Measurements from ENCODE around the gene IGFBP5.
A peak's percentile ranks its signal among the peaks of the same experiment; 100 is the strongest.

IGFBP5 gene

DNA sequence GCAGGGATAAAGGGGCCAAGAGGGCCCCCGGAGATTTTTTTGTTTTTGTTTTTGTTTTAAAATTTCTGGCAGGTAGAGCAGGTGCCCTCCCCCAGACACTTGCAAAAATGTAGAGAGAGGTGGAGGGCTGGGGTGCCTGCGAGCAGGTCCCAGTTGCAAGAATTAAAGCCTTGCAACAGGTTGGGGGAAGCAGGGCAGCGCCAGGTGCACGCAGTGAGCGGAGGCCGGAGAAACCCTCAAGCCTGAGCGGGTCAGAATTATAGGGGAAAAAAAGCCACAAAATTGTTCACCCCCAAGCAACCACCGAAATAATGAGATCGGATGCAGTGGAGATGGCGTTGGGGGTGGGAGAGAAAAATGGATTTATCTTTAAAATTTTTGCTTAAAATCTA lies 527 bp downstream of the IGFBP5 start:
- no peaks in the 10 kb centered on the region for H3K9me3 ChIP-seq (ENCODE audit: low read depth, low read length)
- no peak for DNase-seq (ENCODE audit: low read depth, low spot score)
- no peaks in the 10 kb centered on the region for H3K36me3 ChIP-seq (ENCODE audit: insufficient read depth, low read length)
- H3K4me3 ChIP-seq = peak overlapping the region; percentile 88
- peak overlapping the region; percentile 55; the same call in 1 of the 2 replicates for H3K27ac ChIP-seq
- H3K9ac ChIP-seq (ENCODE audit: insufficient read length) = peak overlapping the region; percentile 37
- TF ChIP-seq POLR2AphosphoS5 (IDR thresholded peaks at IDR 0.05; ENCODE audit: borderline replicate concordance, low read depth, low read length) (no peak), FOXP2 (optimal IDR thresholded peaks at IDR 0.05; ENCODE audit: control extremely low read depth, extremely low read length, insufficient read depth) (no peak), EZH2 (IDR thresholded peaks at IDR 0.05) (no peak)

DNA sequence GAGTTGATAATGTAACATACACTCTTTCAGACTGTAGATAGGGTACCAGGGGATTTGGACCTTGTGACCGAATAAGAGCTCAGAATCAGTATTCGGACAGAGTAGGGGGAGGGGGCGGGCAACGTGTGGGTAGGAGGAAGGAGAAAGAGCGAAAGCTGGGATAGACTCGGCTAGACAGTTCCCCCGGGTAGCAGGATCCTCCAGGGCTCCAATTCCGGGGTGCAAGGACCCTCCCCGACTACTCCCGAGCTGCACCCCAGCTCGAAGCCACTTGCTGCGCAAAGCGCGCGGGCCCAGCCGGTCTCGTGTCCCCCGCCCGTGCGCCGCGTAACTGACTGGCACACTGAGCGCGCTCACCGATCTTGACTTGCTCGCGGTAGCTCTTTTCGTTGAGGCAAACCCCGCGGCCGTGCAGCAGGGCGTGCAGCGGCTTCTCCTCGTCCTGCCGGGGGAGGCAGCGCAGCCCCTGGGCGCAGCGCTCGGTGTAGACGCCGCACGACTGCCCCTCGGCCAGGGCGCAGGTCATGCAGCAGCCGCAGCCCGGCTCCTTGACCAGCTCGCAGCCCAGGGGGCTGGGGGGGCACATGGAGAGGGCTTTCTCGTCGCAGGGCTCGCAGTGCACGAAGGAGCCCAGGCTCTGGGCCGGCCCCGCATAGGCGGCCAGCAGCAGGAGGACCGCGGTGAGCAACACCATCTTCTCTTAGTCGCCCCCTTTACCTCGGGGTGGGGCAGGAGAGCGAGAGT lies 1.1 kb downstream of the IGFBP5 start:
- no peaks in the 10 kb centered on the region for H3K9me3 ChIP-seq (ENCODE audit: low read depth, low read length)
- no peak for TF ChIP-seq EZH2 (IDR thresholded peaks at IDR 0.05)
- TF ChIP-seq POLR2AphosphoS5 (IDR thresholded peaks at IDR 0.05; ENCODE audit: borderline replicate concordance, low read depth, low read length) = no peak
- TF ChIP-seq FOXP2 (optimal IDR thresholded peaks at IDR 0.05; ENCODE audit: control extremely low read depth, extremely low read length, insufficient read depth) = no peak
- DNase-seq (ENCODE audit: low read depth, low spot score) = no peak
- H3K9ac ChIP-seq (ENCODE audit: insufficient read length) = peak overlapping the region; percentile 37
- H3K27ac ChIP-seq = no peak overlapping the region; the same call in 1 of the 2 replicates
- peak overlapping the region; percentile 88 for H3K4me3 ChIP-seq
- H3K36me3 ChIP-seq (ENCODE audit: insufficient read depth, low read length) = no peaks in the 10 kb centered on the region

DNA sequence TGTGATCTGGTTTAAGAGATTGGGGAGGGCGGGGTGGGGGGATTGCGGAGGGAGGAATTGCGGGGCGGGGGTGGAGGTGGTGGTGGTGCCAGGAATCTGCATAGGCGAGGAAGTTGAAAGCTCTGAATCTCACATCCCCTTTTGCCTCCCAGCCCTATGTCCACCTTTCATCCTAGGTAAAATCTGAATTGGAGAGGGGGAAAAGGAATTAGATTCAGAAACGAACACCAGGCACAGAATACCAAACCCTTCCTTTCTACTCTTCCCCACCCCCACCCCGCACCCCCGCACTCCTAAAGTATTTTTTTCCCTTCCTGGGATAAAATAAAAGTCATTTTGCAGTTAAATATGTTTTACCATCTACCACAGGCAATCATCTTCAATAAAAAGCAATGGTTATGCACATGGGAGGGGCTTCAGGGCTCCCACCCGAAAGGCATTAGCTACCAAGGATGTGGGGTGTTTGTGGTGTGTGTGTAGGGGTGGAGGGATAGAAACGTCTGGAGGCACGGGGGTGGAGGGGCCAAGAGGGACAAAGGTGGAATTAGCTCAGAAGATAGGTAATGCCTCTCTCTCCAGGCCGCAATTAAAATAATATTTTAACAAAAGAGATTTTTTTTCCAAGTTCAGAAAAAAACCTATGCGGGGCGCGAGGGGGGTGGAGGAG lies 1.8 kb downstream of the IGFBP5 start:
- Histone ChIP-seq H3K9ac (ENCODE audit: insufficient read length) (peak overlapping the region; percentile 37), H3K9me3 (ENCODE audit: low read depth, low read length) (no peaks in the 10 kb centered on the region), H3K4me3 (peak overlapping the region; percentile 88), H3K36me3 (ENCODE audit: insufficient read depth, low read length) (no peaks in the 10 kb centered on the region), H3K27ac (peak overlapping the region; percentile 10; the same call in 1 of the 2 replicates)
- no peak for DNase-seq (ENCODE audit: low read depth, low spot score)
- no peak for TF ChIP-seq FOXP2 (optimal IDR thresholded peaks at IDR 0.05; ENCODE audit: control extremely low read depth, extremely low read length, insufficient read depth)
- TF ChIP-seq EZH2 (IDR thresholded peaks at IDR 0.05) = no peak
- TF ChIP-seq POLR2AphosphoS5 (IDR thresholded peaks at IDR 0.05; ENCODE audit: borderline replicate concordance, low read depth, low read length) = no peak

DNA sequence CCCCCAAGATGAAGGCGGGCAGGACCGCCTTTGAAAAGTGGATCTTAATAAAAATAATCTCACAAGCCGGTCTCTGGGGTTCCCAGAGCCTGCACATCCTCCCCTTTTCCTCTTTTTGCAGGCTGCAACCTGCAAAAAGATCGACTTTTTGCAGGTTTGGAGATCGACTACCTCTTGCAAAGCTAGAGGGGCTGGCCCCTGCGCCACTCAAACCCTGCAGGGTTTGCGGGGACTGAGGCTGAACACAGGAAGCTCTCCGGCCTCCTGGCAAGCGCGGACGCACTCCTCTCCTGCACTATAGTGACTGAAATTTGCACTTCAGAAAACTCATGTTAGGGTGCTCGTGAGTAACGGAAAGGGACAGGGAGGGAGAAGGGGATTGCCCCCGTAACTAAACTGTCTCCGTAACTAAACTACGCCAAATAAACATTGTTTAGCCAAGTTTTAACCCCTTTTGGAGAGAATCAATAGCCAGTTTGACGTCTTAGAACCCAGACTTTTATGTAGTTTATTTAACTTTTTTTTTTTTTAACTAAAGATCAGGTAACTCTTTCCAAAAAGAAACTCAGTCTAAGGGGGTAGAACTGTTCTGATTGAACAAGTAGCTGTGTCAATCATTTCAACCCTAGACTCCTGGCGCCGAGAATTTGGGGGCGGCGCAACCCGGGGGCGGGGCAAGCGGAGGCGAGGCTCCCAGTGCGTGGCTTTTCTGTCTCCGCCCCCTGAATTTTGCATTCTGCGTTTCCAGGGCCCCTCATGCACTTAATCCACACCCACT lies 2.5 kb downstream of the IGFBP5 start:
- Histone ChIP-seq H3K36me3 (ENCODE audit: insufficient read depth, low read length) (0 out of 2 replicates have a peak, but pooled peaks cover 4% of the 10 kb centered on the region), H3K27ac (peak overlapping the region; percentile 81), H3K9ac (ENCODE audit: insufficient read length) (peak overlapping the region; percentile 60), H3K9me3 (ENCODE audit: low read depth, low read length) (no peaks in the 10 kb centered on the region), H3K4me3 (peak overlapping the region; percentile 88)
- no peak for DNase-seq (ENCODE audit: low read depth, low spot score)
- TF ChIP-seq EZH2 (IDR thresholded peaks at IDR 0.05) (no peak), FOXP2 (optimal IDR thresholded peaks at IDR 0.05; ENCODE audit: control extremely low read depth, extremely low read length, insufficient read depth) (no peak), POLR2AphosphoS5 (IDR thresholded peaks at IDR 0.05; ENCODE audit: borderline replicate concordance, low read depth, low read length) (no peak; the same call in 1 of the 2 replicates)

DNA sequence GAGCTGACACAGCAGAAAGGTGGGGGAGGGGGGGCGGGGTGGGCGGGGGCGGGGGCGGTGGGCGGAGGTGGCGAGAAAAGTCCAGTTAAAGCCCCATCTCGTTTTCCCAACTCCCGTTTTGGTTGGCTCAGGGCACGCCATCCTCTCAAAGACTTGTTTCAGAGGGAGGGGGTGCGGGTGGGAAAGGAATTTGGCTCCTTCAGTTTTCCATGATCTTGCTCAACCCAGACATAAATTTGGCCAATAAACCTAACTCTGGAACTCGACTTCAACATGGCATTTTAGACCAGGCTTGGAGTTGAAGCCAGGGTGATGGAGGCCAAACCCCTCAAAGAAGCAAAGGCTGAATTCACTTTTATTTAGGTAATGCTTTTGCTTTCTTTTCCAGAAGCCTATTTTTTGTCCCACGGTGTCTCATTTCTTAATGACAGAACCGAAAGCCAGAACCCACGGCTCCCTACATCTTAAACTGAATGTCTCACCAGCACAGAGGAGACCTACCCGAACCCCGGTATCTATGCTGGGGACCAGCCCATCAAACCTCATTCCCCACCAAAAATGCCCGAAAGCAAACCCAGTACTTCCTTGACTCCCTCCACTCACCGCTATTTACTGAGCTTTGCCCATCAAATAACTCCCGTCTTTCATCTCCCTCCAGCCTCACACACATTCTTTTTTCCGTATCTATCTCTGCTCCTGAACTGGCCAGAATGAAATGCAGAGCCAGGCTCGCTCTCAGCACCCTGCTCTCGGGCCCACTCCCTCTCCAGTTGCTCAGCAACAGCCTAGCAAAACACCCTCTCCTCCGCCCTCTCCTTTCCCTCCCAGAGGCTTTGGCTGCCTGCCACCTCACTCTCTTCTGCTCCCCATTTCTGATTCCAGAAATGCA lies 4.3 kb downstream of the IGFBP5 start:
- H3K9me3 ChIP-seq (ENCODE audit: low read depth, low read length) = no peaks in the 10 kb centered on the region
- no peak for DNase-seq (ENCODE audit: low read depth, low spot score)
- TF ChIP-seq EZH2 (IDR thresholded peaks at IDR 0.05) (no peak), FOXP2 (optimal IDR thresholded peaks at IDR 0.05; ENCODE audit: control extremely low read depth, extremely low read length, insufficient read depth) (no peak), POLR2AphosphoS5 (IDR thresholded peaks at IDR 0.05; ENCODE audit: borderline replicate concordance, low read depth, low read length) (no peak)
- no peak overlapping the region for H3K9ac ChIP-seq (ENCODE audit: insufficient read length)
- 0 out of 2 replicates have a peak, but pooled peaks cover 4% of the 10 kb centered on the region for H3K36me3 ChIP-seq (ENCODE audit: insufficient read depth, low read length)
- H3K27ac ChIP-seq = peak overlapping the region; percentile 46; the same call in 1 of the 2 replicates
- H3K4me3 ChIP-seq = peak overlapping the region; percentile 88

DNA sequence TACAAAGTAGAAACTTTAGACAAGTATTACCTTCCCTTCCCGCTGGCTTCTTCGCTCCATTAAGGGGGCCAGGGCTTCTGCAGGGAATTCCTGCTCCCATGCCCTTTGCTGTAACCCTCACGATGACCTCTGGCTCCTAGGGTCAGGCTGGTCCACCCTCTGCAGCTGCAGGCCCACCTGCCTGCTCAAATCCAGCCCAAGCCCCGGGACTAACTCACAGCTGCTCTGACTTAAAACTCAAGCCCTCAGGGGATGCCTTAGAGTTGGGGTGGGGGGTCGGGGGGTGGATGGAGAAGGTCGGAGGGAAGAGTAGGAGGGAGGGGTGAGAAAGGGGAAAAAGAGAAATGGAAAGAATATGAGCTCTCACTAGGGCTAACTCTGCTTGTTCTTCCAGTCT lies 4.9 kb downstream of the IGFBP5 start:
- TF ChIP-seq POLR2AphosphoS5 (IDR thresholded peaks at IDR 0.05; ENCODE audit: borderline replicate concordance, low read depth, low read length) (no peak), FOXP2 (optimal IDR thresholded peaks at IDR 0.05; ENCODE audit: control extremely low read depth, extremely low read length, insufficient read depth) (no peak), EZH2 (IDR thresholded peaks at IDR 0.05) (no peak)

DNA sequence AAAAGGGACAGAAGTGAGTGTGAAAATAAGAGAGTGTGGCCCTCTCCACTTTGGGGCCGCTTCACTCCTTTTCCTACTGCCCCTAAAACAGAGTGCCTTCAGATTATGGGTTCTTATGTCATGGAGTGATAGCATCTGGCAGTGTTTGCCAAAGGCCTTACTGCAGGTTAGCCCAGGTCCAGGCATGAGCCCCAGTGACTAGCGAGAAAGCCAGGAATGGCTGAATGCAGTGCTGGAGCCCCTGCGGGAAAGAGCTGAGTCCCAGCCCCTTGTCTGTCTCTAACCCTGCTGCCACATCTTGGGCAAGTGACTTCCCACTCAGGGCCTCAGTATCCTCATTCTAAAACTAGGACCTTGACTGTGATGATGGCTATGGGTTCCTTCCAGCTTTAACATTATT lies 6.0 kb downstream of the IGFBP5 start:
- H3K4me3 ChIP-seq = no peak overlapping the region
- TF ChIP-seq EZH2 (IDR thresholded peaks at IDR 0.05) = no peak
- TF ChIP-seq POLR2AphosphoS5 (IDR thresholded peaks at IDR 0.05; ENCODE audit: borderline replicate concordance, low read depth, low read length) = no peak
- H3K9ac ChIP-seq (ENCODE audit: insufficient read length) = no peak overlapping the region
- no peak for DNase-seq (ENCODE audit: low read depth, low spot score)
- H3K36me3 ChIP-seq (ENCODE audit: insufficient read depth, low read length) = 0 out of 2 replicates have a peak, but pooled peaks cover 4% of the 10 kb centered on the region
- no peak overlapping the region for H3K27ac ChIP-seq
- H3K9me3 ChIP-seq (ENCODE audit: low read depth, low read length) = no peaks in the 10 kb centered on the region

More for the DNA sequence above, 4.9 kb downstream of the IGFBP5 start:
- no peak for DNase-seq (ENCODE audit: low read depth, low spot score)
- Histone ChIP-seq H3K9me3 (ENCODE audit: low read depth, low read length) (no peaks in the 10 kb centered on the region), H3K36me3 (ENCODE audit: insufficient read depth, low read length) (0 out of 2 replicates have a peak, but pooled peaks cover 4% of the 10 kb centered on the region), H3K9ac (ENCODE audit: insufficient read length) (no peak overlapping the region), H3K27ac (no peak overlapping the region), H3K4me3 (no peak overlapping the region)

All from SK-N-MC (cell line).